NCI-H2227 (cell line): Measurements from ENCODE around the gene SLC6A11.
A peak's percentile ranks its signal among the peaks of the same experiment; 100 is the strongest.

Source experiments
- DNase-seq: peaks from one replicate; lab custom pipeline; 2025; ENCODE audit not compliant: unreplicated experiment; lab: John Stamatoyannopoulos, UW

SLC6A11 gene

DNA sequence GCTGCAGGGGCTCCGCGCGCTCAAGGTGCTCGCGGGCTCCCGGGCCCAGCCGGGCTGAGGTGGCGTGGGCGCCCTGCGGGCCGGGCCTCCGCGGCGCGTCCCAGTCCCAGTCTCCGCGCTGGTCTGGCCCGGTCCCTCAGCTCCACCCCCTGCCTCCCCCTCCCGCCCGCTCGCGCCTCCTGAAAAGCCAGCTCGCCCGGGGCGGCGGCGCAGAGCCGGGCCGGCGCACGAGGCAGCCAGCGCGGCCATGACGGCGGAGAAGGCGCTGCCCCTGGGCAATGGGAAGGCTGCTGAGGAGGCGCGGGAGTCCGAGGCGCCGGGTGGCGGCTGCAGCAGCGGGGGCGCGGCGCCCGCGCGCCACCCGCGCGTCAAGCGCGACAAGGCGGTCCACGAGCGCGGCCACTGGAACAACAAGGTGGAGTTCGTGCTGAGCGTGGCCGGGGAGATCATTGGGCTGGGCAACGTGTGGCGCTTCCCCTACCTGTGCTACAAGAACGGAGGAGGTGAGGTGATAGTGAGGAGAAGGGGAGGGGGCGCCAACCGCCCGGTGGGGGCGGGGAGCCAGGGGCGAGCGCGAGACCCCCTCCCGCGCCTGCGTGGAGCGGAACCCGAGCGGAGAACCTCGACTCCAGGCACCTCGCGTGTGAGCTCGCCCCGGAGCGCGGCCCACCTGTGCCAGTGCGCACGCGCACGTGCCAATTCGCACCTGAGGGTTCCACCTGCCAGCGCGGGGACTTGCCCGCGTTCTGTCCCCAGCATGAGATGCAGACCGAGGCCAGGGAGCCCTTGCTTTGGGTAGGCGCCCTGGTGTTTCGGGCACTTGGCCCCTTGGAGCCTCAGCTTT lies at the start of gene SLC6A11:
Gene SLC6A11 (plus strand): TSS at position 210 of the 844 bp plus-strand sequence. CDS start 38 bp downstream, at position 248.
- peak; percentile 44 for DNase-seq

DNA sequence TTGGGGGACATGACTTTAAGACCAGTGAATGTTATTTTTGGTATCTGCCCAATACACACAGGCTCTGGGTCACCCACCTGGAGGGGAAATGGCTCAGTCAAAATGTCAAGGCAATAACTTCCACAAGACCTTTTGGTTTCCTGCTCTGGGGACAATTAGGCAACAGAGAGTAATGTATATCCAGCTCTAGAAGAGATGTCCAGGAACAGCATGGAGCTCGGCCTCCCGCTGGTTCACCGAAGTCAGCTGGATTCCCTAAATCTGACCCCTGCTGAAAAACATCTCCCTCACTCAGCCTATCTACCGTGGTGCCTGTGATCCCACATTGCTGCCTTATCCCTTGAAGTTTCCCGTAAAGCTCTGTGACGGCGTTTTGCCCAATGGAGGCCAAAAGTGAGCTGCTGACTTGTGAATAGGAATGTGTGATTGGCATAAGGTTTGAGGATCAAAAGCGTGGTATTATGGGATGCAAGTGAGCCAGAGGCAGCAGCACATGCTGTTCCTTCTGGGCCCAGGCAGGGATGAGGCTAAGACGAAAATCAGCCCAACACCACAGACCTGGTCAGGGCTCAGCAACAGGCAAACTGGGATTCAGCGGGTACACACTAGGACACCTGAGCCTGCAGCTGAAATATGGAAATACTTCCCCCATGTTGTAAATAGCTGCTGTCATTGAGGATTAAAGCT lies 47.2 kb upstream of the SLC6A11 start:
- DNase-seq: no peak

DNA sequence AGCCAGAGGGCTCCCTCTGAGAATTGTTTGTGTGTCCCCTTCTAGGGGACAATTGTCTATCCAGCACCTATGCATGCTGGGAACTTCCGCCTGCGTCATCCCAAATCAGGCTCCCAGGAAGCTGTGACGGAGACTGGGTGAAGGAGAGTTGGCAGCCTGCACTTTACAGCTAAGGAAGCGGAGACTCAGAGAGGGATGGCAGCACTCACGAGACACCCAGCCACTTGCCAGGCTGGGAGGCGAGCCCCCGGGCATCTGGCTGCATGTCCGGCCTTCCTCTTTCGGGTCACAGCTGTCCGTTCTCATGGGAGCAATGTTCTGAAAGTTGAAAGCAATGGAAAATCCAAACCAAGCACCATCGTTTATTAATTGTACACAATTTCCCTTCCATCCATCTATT lies 45.5 kb upstream of the SLC6A11 start:
- DNase-seq: no peak

DNA sequence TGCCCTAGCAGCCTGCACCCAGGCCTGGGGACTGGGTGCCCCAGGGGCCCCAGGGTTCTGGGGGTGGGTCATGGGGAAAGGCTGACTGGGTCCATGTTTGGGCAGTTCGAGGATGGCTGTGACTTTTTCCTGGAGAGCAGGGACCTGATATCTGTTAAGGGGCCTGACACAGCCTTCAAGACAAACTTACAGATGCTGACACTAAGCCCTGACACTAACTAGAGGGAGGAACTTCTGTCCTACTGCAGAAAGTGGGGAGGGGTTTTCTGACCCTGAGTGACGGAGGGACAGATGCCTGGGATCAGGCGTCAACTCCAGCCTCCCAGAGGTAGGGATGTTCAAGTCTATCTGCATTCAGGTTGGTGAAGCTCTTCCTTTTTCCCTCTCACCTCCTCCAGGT lies 45.0 kb upstream of the SLC6A11 start:
- DNase-seq: no peak

DNA sequence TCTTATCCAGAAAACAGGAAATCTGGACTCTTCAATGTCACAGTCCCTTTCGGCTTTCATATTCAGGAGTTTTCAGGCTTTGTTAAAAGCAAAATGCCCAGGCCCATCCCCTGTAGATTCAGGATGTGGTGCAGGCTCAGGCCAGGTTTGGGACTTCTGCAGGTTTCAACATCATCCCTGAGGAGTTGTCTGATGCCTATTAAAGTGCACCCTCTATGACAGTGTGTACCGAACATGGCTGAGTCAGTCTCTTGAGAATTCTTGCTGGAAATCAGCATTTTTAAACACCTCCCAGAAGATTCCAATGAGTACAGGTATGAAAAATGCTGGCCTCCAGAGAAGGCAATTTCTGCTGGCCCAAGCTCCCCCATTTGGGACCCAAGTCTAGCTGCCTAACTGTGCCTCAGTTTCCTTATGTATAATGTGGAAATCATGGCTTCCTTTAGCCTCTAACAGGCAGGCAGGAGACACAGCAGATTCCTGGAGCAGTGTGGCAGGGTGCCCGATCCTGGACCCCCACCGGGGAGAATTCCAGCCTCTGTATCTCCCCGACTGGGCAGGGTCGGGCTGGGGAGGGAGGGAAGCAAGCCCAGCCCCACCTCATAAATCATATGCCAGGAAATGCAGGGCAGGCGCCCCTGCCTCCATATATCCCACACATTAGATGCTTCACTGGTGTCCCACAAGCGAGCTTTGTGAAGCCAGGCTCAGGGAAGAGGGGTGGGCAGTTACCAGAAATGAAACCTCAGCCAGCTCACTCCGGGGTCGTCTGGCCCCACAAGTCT lies 44.4 kb upstream of the SLC6A11 start:
- DNase-seq: no peak

DNA sequence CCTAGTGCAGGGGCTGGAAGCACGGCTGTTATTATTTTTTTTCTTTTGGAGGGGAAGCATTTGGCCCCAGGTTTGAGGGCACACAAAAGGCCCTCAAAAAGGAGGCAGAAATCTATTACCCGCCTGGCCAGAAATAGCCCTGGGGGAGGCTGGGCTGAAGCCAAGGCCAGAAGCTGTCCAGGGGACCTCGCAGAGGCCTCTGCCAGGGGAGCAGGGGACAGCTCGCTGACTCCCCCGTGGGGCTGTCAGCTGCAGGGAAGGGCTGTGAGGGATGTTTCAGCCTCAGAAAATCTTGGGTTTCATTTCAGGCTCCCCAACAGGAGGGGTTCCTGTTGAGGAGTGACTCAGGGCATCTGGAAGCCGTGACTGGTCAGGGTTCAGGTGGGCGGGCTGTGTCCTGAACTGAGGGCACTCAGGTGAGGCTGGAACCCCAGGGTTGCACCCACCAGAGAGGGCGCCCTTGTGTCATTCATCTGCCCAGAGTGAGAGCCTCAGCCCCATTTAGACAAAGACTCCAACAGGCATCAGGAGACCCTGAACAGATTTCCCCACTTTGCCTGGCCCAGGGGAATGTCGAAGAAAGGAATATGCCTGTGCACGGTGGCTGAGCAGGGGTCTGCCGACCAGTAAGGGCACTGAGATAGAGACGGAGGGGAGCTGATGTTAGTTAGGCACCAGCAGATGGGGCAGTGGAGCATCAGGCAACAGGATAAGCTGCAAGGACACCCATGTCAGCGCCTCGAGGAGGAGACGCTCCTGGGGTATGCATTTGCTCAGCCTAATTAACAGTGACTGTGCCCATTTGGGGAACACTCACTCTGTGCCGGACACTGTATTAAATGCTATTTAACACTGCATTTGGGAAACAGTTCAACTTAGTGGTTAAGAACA lies 43.5 kb upstream of the SLC6A11 start:
- no peak for DNase-seq

DNA sequence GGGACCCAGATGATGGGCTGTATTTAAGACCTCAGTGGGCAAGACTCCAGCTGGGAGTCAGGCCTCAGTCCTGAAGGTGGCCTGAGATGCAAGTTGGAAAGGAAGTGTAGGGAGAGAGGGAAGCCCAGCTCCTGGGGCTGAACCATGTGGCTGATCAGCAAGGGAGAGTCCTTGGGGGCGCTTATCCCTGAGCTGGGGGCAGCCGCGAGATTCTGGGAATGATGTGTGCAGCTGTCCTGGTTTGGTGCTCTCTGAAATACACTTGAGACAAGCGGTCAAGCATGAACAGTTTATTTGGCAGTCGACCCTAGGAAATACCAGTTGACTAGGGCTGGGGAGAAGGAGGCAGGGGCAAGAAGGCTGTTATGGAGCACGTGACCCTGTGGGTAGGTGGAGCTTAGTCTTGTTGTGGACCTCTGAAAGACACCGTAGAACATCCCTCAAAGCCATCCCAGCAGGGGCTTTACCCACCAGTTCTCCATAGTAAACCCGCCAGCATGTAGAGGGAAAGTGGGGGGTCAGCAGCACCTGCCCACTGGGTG lies 41.8 kb upstream of the SLC6A11 start:
- no peak for DNase-seq

DNA sequence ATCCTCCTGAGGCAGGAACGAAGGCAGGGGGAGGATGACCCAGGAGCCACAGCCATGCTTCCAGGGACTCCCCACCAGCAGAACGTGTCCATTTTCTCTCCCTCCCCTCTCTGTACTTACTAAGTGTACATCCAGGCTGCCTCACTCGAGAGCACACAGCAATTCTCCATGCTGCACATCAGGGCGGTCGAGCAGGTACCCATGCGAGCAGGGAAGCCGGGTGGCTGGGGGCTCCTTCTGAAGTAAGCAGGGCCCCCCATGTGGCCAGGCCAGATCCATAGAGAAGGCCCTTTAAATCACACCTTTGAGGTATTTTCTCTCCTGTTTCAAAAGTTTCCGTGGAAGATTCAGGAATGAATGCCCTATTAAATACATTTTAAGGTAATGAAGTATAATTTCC lies 41.2 kb upstream of the SLC6A11 start:
- DNase-seq: no peak

DNA sequence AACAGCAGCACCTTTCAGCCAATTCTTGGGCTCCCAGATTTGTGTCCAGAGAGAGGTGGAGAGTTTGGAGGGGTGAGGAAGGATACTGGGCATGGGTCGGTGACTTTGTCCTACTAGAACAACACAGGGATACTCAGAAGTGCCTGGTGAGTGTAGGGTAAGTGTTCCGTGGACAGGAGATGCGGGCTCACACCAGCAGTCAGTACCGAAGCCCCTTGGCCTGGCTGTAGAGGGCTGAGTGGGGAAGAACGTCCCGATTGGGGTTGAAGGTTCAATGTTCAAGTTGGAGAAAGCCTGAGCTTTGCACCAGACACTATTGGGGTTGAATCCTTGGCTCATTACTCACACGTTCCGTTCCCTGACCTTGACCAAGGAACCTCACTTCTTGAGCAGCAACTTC lies 40.8 kb upstream of the SLC6A11 start:
- DNase-seq: no peak

DNA sequence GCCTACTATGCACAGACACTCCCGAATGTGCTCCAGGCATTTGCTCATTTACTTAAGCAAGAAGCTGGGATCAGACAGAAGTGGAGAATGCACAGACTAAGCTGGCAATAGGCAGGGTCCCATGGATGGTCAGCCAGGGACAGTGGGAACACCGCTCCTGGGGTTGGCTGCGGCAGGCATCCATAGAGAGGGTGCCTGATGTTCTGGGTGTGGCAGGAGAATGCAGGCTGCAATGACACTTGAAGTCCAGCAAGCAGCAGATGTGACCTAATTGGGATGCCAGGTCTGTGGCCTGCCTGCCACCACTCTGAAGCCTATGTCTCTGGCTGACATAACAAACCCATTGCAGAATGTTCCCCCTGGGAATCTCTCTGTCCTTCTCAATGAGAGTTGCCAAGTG lies 40.2 kb upstream of the SLC6A11 start:
- no peak for DNase-seq

DNA sequence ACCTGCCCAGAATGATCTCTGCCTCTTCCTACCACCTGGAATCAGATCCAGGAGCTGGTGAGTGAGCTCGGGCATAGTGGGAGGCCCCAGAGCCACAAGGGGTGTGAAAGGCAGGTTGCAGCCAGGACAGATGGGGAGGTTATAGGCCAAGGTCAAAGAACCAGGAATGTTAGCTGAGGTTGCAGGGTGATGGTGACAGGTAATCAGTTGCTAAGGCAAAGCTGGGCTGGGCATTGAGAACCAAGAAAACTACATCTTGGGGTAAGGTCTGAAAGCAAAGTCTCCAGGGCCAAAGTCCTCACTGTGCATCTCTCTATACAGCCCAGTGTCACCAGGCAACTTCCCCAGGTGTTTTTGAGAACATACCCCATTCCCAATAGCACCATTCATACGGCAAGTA lies 38.4 kb upstream of the SLC6A11 start:
- no peak for DNase-seq

DNA sequence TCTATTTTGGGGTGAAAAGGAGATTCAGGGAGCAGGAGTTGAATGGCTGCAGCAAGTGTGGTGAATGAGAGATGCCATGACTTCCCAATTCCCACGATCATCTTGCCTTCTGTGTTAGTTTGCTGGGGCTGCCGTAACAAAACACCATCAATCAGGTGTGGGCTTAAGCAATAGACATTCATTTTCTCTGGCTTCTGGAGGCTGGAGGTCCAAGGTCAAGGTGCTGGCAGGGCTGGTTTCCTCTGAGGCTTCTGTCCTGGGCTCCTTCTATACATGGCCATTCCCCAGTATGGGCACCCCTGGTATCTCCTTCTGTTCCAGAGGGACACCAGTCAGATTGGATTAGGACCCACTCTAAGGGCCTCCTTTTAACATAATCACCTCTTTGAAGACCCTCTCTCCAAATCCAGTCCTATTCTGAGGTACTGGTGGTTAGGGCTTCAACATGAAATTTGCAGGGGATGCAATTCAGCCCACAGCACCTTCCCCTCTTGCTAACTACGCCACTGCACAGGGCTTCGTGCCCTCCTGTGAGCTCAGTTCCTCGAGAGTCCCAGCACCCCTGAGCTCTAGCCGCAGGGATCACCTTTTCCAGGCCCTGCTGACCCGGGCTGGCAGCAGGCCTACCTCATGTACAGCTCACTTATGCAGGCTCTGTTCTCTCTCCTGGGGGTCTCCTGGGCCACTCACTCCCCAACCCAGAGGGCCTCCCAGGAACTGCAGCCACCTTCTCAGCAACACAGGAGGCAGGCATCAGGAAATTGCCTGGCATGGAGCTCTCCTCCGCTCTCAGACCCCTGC lies 37.3 kb upstream of the SLC6A11 start:
- DNase-seq: no peak

DNA sequence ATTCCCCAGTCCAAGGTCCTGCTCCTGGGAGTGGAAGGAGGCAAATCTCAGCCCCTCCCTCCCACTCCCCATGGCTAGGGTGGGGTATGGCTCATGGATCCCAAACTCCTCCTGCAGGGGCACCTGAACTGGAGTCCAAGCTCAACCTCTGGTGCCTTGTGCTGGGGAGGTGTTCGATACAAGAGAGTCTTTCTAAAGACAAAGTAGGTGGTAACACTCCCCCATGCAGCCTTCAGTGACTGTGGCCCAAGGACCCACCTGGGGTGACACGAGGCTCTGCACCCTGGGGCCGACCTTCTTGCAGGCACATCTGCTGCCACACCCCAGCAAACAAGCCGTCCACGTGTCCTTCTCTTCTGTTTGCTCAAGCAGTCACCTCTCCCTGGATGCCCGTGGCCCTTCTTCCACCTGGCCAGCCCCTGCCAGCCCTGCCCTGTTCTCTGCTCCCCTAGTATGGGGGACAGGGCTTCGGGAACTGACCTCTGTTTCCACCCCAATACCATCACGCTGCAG lies 36.7 kb upstream of the SLC6A11 start:
- DNase-seq: no peak

DNA sequence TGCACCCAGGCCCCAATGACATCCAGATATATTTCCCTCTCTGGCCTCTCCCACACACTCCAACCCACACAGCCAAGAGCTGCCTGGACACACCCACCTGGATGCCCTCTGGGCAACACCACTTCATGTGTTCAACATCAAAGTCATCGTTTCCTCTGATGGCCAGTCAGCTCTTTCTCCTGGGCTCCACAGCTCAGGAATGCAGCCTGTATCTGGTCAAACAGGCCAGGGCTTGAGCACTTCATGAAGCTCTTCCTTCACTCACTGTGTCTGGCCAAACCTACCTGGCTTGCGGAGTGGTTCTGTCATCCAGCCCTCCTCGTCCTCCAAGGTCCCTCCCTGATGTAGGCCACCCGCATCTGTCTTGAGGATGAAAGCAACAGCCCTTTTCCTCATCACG lies 35.8 kb upstream of the SLC6A11 start:
- DNase-seq: no peak

DNA sequence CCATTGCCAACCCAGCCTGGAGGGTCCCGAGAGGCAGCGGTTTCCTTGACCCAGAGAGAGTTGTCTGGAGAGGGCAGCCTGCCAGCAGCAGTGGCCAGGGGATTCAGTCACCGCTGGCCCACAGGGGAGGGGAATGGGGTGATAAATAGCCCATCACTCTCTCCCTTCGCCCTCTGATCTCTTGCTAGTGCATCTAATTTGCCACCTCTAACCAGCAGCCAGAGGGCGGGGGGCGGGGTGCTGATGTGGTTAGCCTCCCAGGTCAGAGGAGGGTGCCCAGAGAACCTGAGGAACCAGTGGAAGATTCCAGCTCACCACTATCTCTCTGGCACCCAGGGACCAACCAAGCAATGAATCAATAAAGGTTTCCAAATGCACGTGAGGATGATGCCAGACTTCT lies 35.1 kb upstream of the SLC6A11 start:
- DNase-seq: no peak

DNA sequence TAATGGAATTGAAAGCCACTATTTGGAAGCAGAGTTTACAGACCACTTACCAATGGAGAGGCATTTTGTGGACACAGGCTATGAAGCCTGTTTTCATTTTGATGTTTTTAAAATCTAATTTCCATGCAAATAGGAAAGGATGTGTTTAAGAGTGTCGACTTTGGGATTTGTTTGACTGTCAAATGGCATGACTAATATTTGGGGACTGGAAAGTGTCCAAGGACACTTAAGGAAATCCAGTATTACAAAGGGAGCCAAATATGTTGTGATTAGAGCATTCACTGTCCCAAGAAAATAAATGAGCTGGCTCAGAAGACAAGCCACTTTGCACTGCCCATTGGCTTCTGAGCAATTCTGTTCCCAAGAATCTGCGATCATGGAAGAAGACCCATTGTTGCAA lies 34.0 kb upstream of the SLC6A11 start:
- no peak for DNase-seq

DNA sequence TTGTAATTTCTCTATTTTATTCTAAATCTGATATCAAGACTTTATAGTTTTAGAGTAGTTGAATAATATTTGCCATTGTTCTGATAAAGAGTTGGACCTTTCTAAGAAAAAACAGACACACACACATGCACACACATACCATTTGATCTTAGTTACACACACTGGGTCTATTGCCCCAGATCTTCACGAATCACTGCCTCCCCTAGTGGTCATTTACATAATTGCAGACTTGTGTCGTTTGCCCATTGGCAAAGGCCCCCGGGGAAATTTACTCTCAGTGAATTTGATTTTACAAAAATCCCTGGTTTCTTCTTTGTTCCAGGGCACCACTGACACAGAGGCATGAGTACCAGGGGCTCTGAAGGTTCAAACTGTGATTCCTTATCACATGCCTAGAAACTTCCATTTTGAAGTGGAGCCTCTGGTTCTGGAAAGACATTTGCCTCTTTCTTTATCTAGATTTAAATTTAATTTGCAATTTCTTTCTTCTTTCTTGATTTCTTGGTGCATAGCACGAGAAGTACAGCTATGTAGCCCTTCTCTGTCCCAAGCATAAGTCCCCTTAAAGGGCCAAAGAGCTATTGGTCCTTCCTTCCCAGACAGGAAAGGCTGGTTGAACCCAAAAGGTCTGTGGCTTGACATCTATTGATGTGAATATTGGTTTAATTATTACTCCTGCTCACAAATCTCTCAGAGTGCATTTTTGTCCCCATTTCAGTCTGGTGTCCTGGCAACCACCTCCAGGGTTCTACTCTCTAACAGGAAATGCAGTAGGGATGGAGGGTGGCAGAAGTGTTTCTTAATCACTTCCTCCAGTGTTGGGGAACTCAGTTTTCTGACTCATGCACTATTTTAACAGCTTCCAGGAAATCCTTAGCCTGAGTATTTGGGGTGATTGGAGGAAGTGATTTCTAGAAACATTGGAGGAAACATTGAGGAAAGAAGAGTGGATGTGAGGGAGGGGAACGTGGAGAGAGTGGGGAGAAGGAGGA lies 32.4 kb upstream of the SLC6A11 start:
- DNase-seq: peak; percentile 55

DNA sequence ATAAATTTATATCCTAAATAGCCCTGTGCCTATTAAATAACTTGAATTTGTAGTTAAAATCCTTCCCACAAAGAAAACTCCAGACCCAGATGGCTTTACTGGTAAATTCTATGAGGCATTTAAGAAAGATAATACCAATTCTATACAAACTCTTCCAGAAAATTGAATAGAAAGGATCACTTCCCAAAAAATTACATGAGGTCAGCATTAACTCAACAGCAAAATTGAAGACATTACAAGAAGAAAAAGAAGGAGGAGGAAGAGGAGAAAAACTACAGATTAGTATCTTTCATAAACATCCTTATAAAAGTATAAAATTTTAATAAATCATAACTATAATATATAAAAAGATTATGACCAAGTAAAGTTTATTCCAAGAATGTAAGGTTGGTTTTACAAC lies 29.4 kb upstream of the SLC6A11 start:
- DNase-seq: no peak
